Hepatocyte (in vitro differentiated cells): ENCODE data around the gene KDM2A.

ENCODE experiments used
- CTCF ChIP-seq: fragments of 200-600 bp; sonication (generic); IDR thresholded peaks from 2 replicates; pipeline ENCODE4 v1.5.1; 2016; ENCODE audit warnings: antibody characterized with exemption, mild to moderate bottlenecking; ENCODE audit not compliant: poor library complexity
- EZH2 ChIP-seq: fragments of 200-600 bp; sonication (generic); IDR thresholded peaks from 2 replicates; pipeline ENCODE4 v1.6.1; 2016; ENCODE audit warnings: antibody characterized with exemption, mild to moderate bottlenecking, borderline replicate concordance
- EZH2phosphoT487 ChIP-seq: fragments of 200-600 bp; sonication (generic); IDR thresholded peaks from one replicate; pipeline ENCODE4 v1.6.1; 2018; ENCODE audit warnings: antibody characterized with exemption, mild to moderate bottlenecking, low read depth, moderate library complexity; ENCODE audit not compliant: unreplicated experiment, severe bottlenecking

GRCh38 chr11:67304511-67305113 lies 185.5 kb downstream of the KDM2A start:
- no peak for TF ChIP-seq CTCF
- no peak for TF ChIP-seq EZH2
- TF ChIP-seq EZH2phosphoT487, result no peak
